ENCODE data around the gene IL13RA1. TPM values are rescaled to one million over a fixed set of nuclear protein-coding genes. Genes with fewer than 3 reads are reported as not detected.
A peak's percentile ranks its signal among the peaks of the same experiment; 100 is the strongest.
"Not testable (repeated sequence)": the region's sequence is repeated elsewhere in the genome, so short reads cannot be mapped to it uniquely, and the experiment has no call there.

Gene IL13RA1
- total RNA-seq, 1 donor from 2014 or later, result 29.6 TPM

DNA sequence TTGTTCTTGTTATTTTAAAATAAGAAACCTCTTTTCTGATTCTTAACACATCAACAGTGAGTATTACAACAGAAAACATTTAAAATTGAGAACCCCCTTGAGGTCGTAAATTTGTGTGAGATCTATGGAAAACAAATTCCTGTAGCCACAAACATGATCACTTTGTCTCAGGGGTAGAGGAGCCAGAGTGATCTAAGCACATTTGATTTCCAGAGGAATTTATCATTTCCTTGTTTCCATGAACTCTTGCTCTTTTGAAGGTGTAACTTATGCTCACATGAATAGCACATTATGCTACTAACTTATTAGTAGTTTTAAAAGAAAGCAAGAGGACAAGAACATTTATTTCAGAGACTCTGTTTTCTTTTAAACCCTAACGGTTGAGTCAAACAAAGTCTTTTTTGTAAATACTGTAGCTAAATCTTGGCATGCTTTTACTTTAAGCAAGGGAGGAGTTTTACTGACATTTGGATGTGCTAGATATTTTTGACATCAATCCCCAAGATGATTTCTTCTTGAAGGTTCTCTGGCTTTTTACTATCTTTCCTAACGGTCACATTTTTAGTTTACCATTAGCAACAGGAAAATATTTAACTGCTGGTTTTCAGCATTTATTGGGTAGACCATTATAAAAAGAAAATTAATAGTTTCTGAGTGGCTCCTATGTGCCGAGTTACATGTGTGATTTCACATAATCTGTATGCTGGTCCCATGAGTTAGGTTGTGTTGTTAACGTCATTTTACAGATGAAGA lies 68.3 kb downstream of the IL13RA1 start:
- Histone ChIP-seq H3K27ac (no peak overlapping the region), H3K4me1 (no peaks in the 10 kb centered on the region), H3K27me3 (no peaks in the 10 kb centered on the region), H3K4me3 (no peak overlapping the region), H3K9me3 (no peaks in the 10 kb centered on the region), H3K36me3 (no peaks in the 10 kb centered on the region)
- no peak for DNase-seq (ENCODE audit: low spot score in 2 of 2)
- intact Hi-C loops (cut with DNase I), result no loop called here
- TF ChIP-seq, protein P1, sequence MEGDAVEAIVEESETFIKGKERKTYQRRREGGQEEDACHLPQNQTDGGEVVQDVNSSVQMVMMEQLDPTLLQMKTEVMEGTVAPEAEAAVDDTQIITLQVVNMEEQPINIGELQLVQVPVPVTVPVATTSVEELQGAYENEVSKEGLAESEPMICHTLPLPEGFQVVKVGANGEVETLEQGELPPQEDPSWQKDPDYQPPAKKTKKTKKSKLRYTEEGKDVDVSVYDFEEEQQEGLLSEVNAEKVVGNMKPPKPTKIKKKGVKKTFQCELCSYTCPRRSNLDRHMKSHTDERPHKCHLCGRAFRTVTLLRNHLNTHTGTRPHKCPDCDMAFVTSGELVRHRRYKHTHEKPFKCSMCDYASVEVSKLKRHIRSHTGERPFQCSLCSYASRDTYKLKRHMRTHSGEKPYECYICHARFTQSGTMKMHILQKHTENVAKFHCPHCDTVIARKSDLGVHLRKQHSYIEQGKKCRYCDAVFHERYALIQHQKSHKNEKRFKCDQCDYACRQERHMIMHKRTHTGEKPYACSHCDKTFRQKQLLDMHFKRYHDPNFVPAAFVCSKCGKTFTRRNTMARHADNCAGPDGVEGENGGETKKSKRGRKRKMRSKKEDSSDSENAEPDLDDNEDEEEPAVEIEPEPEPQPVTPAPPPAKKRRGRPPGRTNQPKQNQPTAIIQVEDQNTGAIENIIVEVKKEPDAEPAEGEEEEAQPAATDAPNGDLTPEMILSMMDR (IDR thresholded peaks at IDR 0.05), result no peak

DNA sequence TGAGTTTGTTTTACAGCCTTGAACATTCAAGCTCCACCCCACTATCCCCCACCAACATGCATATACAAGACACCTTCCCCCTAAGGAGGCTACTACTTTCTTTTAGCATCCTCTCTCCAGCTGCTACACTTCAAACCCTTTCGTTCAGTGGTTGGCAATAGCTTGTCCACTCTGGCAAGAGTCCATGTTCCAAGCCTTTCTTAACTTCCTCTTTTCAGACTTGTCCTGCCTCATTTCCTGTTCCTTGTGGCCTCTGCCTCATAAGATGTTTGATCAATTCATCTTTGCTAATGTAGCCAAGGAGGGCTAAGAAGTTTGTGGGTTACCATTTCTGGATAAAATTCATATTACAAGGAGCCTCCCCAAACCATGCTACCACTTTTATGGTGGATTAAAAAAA lies 75.5 kb downstream of the IL13RA1 start:
- intact Hi-C loops (cut with DNase I), result no loop called here
- no peaks in the 10 kb centered on the region for H3K36me3 ChIP-seq
- TF ChIP-seq, protein P1 (IDR thresholded peaks at IDR 0.05), result no peak
- no peaks in the 10 kb centered on the region for H3K9me3 ChIP-seq
- no peak for DNase-seq (ENCODE audit: low spot score in 2 of 2)
- H3K27ac ChIP-seq, result no peak overlapping the region
- H3K27me3 ChIP-seq, result no peaks in the 10 kb centered on the region
- H3K4me3 ChIP-seq, result no peak overlapping the region
- no peaks in the 10 kb centered on the region for H3K4me1 ChIP-seq

DNA sequence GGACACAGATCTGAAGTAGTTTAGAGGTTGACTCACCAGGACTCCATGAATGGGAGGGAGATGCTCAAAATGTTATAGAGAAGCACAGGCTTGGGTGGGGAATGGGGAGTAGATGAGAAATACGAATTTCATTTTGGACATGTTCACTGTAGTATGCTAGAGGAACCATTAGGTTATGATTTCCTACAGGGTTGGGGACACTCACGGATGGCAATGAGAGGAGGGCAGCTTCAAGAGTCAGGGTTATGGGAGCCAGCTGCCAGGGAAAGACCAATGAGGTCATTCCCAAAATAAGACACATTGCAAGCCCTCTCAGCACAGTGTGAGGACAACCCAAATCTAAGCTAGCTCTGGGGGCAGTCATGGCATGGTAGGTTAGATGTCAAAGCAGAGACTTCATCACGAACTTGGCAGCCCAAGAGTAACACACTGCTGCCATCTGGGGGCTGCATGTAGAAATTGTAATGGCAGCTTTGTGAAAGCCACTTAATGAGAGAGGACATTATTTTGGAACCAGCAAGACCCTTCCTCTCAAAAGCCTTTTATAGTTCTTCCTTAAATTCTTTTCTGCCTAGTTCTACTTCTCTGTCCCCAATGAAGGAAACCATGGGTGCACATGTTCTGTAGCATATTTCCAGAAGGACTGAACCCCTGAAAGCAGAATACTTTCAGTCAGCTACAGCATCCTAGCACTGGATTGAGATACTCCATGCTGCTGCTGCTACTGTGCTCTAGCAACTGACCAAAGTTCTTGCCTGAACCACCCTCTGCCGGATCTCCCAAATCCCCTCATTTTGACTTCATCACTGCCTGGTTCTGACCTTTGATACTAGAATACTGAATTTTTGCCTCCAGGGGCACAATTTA lies 80.0 kb downstream of the IL13RA1 start:
- H3K27ac ChIP-seq, result no peak overlapping the region
- H3K4me3 ChIP-seq, result no peak overlapping the region
- no peaks in the 10 kb centered on the region for H3K9me3 ChIP-seq
- TF ChIP-seq, protein P1 (IDR thresholded peaks at IDR 0.05), result peak; percentile 52 to 68 (median 67)
- H3K4me1 ChIP-seq, result no peaks in the 10 kb centered on the region
- no peaks in the 10 kb centered on the region for H3K27me3 ChIP-seq
- no peak for DNase-seq (ENCODE audit: low spot score in 2 of 2)
- intact Hi-C loops (cut with DNase I), result loop anchor here (2.0 to 5.0 kb wide), 4 partner anchors 45 to 350 kb away; no protein-coding TSS in a partner anchor
- H3K36me3 ChIP-seq, result no peaks in the 10 kb centered on the region

DNA sequence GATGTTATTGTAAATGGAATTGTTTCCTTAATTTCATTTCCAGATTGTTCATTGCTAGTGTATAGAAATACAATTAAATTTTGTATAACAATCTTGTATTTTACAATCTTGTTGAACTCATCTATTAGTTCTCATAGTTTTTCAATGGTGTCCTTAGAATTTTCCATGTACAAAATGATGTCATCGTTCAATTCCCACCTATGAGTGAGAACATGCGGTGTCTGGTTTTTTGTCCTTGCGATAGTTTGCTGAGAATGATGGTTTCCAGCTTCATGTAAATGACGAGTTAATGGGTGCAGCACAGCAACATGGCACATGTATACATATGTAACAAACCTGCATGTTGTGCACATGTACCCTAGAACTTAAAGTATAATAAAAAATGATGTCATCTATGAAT lies 89.9 kb downstream of the IL13RA1 start:
- H3K9me3 ChIP-seq; intact Hi-C loops (cut with DNase I); H3K4me3 ChIP-seq; DNase-seq (ENCODE audit: low spot score in 2 of 2); H3K27ac ChIP-seq; H3K36me3 ChIP-seq; H3K4me1 ChIP-seq; H3K27me3 ChIP-seq: not testable (repeated sequence)

DNA sequence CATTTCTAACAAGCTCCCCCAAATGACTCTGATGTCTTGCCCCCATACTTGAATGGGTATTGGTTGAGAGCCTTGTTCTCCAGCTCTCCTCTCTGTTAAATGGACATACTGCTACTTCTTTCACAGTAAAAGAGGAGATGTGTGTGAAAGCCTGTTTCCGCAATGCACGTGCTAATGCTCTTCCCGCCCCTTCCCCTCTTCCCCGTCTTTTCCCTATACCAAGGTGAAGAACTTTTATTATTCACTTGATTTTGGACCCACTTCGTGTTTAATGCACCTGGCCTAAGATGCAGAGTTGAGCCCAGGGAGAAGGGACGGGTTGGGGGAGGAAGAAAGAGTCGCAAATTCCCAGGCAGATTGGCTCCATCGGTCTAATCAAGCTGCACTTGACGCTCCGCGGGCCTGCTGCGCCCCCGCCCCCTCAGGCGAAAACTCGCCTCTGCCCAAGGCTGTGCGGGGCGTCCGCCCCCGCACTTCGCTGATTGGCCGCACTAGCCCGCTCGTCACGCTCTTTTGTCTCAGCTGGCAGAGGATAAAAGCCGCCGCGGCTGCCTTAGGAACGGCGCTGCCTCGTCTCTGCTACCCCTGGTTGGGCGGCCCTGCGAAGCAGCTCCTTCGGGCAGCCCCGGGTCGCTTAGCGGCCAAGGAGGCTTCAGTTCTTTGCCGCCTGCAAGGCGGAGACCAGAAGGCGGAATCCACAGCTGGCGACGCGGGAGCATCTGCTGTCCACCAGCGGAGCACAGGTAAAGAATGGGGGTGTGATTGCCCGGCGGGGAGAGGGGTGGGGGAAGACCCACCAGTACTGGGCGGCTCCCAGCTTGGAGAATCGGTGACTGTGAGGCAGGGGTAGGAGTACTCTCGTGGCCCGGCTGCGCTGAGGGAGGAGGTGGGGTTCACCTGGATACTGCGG lies 96.1 kb downstream of the IL13RA1 start, which contains the start of gene ZCCHC12:
ZCCHC12 (plus strand) TSS at position 562 of the 910 bp plus-strand sequence. CDS start 1,421 bp downstream, outside the sequence.
- no peak within 1 kb of the TSS for H3K27ac ChIP-seq
- H3K4me3 ChIP-seq, result peak within 1 kb of the TSS; percentile 27 to 58
- TF ChIP-seq, protein P1 (IDR thresholded peaks at IDR 0.05), result no peak
- H3K27me3 ChIP-seq, result no peaks in the 10 kb centered on the region
- no peaks in the 10 kb centered on the region for H3K9me3 ChIP-seq
- no peaks in the 10 kb centered on the region for H3K36me3 ChIP-seq
- DNase-seq (ENCODE audit: low spot score in 2 of 2), result no peak
- intact Hi-C loops (cut with DNase I), result no loop called here
- peaks cover 0 to 3% of the 10 kb centered on the region in 2 donors for H3K4me1 ChIP-seq
